SH-SY5Y (cell line): Measurements from ENCODE around the gene GP1BA.

Experiments used
- GATA2 ChIP-seq: IDR thresholded peaks from 2 replicates; pipeline ENCODE4 v1.6.1; 2011; ENCODE audit warnings: mild to moderate bottlenecking, low read depth, low read length
- GATA3 ChIP-seq: IDR thresholded peaks from 2 replicates; pipeline ENCODE4 v1.6.1; 2011; ENCODE audit warnings: low read depth, mild to moderate bottlenecking, low read length, moderate library complexity

GP1BA gene

DNA sequence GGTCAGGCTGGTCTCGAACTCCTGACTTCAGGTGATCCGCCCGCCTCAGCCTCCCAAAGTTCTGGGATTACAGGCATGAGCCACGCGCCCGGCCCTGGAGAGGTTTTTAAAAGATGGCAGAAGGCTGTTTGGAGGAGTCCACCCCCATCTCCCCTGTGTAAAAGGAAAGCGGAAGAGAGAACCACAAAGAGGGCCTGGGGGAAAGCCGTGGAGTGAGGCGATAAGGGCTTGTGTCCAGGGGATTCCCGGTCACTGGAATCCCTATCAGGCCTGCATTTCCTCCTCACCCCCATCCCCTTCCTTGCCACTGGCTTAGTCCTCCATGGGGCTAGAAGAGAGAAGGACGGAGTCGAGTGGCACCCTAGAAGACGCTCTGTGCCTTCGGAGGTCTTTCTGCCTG is at the start of gene GP1BA:
GP1BA (plus strand) TSS at position 315 of the 400 bp plus-strand sequence. CDS start 328 bp downstream, outside the sequence.
- TF ChIP-seq GATA3 (no peak), GATA2 (no peak)

DNA sequence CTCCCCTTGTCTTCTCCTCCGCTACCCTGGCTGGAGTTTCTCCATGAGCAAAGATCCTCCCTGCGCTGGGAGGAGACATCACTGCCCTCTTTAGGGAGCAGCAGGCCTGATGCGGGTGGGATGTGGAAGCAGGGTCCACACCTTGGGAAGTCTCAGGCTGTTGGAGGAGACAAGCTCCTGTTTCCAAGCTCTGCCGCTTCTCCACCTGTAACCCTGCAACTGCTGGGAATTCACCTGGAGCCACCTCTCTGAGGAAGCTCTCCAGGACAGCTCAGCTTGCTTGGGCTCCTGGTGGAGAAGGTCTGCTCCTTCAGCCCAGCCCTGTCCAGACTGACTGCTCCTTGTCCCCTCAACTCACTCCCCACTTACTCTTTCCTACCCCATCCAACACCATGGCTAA is 47.6 kb upstream of the GP1BA start:
- TF ChIP-seq GATA3 (no peak), GATA2 (no peak)

DNA sequence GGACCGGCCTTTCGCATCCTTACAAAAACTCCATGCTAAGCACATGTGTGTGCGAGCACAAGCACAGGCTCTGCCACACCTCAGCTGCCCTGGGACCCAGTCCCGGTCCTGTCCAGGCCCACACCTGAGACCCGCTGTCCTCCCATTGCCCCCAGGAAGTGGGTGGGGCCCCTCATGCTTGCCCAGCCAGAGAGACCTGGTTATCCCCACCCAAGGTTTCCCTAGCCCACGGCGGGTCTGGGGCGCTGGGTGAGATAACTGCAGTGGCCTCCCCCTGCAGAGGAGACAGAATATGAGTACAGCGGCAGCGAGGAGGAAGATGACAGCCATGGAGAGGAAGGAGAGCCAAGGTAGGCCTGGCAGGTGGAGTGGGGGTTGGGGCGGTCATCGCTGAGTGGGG is 45.2 kb upstream of the GP1BA start:
- TF ChIP-seq GATA3 (no peak), GATA2 (no peak)

DNA sequence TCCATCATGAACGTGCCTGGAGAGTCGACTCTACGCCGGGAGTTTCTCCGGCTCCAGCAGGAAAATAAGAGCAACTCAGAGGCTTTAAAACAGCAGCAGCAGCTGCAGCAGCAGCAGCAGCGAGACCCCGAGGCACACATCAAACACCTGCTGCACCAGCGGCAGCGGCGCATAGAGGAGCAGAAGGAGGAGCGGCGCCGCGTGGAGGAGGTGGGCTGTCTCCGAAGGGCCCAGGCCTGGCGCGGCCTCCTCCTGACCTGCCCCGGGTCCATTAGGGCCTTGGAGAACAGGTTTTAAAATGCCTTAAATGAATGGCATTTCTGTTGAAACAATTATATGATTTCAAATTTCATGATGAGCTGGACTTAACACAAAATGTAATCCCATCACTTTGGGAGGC is 44.5 kb upstream of the GP1BA start:
- TF ChIP-seq GATA3 = no peak
- TF ChIP-seq GATA2 = no peak

DNA sequence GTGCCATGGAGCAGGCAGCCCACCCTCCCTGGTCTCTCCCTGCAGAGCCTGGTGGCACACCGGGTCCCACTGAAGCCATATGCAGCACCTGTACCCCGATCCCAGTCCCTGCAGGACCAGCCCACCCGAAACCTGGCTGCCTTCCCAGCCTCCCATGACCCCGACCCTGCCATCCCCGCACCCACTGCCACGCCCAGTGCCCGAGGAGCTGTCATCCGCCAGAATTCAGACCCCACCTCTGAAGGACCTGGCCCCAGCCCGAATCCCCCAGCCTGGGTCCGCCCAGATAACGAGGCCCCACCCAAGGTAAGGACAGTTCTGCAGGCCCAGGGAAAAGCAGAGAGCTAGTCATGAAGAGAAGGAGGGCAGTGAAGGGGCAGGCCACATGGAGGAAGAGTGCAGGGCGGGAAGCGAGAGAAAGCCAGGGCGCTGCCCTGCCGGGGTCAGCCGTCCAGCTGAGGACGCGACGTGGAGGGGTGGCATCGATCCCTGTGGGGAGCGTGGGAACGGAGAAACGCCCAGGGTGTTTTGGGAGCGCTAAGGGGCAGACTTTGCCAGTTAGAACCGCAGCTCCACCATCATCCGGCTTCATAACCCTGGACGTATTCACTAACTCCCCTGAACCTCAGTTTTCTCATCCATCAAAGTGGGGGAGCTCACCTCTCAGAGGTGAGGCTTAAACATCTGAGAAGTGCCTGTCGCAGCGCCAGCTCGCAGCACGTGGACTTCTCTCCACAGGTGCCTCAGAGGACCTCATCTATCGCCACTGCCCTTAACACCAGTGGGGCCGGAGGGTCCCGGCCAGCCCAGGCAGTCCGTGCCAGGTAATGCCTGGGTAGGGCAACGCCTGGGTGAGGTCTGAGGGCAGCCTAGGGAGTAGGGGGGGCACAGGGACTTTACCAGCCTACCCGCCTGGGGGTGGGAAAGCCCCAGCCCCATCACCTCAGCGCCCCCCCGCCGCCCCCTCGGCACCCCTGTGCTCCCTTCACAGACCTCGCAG is 40.4 kb upstream of the GP1BA start:
- TF ChIP-seq GATA3 = no peak

DNA sequence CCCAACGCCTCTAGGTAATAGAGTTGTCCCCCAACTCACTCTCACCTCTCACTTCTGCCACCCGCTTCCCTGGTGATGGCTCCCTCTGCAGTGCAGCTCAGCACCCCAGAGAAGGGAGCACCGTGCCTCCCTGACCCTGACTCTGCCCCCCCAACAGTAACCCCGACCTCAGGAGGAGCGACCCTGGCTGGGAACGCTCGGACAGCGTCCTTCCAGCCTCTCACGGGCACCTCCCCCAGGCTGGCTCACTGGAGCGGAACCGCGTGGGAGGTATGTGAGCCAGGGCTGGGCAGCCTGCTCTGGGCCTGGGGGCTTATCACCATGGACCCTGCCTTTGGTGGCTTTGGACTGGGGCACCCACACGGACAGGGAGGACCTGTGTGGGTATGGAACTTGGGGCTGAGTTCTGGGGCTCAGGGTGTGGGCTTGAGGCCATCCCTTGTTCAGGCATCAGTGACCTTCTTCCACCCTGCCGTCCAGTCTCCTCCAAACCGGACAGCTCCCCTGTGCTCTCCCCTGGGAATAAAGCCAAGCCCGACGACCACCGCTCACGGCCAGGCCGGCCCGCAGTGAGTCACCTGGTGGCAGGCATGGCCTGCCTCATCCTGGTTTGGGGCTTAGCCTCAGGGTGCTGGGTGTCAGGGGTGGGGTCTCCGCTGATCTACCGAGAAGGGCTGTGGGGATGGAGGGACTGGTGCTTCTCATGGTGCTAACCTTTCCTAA is 39.4 kb upstream of the GP1BA start:
- TF ChIP-seq GATA2 = no peak
- TF ChIP-seq GATA3 = no peak

DNA sequence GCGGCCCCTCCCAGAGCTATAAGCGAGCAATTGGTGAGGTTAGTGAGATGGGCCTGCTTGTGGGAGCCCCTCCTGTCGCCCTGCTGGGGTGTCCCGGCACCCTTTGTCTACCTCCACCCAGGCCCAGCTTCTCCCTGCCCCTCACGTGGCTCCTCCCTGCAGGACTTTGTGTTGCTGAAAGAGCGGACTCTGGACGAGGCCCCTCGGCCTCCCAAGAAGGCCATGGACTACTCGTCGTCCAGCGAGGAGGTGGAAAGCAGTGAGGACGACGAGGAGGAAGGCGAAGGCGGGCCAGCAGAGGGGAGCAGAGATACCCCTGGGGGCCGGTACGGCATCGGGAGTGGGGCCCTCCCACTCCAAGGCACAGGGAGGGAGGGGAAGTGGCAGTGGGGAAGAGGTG is 38.8 kb upstream of the GP1BA start:
- TF ChIP-seq GATA2 (no peak), GATA3 (no peak)

DNA sequence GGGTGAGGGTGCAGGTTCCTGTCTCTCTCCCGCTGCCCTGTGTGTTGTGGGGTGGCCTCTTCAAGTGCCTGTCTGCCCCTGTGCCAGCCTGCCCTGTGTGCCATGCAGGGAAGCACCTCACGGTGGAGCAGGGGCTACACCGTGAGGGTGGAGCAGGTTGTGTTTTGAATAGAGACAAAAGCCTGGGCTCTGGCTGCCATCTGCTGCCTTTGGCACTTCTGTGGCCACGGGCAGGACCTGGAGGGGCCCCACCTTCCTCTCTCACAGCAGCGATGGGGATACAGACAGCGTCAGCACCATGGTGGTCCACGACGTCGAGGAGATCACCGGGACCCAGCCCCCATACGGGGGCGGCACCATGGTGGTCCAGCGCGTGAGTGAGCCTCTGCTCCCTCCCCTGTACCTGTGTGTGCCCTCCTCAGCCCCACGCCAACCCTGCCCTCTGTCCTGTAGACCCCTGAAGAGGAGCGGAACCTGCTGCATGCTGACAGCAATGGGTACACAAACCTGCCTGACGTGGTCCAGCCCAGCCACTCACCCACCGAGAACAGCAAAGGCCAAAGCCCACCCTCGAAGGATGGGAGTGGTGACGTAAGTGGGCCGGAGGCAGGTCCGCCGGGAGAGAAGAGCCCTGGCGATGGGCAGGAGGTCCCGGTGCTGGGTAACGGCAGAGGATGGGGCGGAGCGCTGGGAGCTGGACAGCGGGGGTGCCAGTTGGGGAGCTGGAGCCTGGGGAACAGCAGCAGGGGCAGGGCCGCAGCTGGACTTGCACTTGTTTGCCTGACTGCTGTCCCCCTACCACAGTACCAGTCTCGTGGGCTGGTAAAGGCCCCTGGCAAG is 38.1 kb upstream of the GP1BA start:
- no peak for TF ChIP-seq GATA2
- no peak for TF ChIP-seq GATA3

DNA sequence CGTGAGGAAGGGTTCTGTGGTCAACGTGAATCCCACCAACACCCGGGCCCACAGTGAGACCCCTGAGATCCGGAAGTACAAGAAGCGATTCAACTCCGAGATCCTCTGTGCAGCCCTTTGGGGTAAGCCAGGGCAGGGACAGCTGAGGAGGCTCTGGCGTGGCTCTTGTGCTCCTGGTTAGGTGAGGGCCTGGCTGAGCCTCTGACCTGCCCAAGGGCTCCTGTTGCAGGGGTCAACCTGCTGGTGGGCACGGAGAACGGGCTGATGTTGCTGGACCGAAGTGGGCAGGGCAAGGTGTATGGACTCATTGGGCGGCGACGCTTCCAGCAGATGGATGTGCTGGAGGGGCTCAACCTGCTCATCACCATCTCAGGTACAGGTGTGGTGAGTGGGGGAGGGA is 37.0 kb upstream of the GP1BA start:
- no peak for TF ChIP-seq GATA3
- no peak for TF ChIP-seq GATA2

DNA sequence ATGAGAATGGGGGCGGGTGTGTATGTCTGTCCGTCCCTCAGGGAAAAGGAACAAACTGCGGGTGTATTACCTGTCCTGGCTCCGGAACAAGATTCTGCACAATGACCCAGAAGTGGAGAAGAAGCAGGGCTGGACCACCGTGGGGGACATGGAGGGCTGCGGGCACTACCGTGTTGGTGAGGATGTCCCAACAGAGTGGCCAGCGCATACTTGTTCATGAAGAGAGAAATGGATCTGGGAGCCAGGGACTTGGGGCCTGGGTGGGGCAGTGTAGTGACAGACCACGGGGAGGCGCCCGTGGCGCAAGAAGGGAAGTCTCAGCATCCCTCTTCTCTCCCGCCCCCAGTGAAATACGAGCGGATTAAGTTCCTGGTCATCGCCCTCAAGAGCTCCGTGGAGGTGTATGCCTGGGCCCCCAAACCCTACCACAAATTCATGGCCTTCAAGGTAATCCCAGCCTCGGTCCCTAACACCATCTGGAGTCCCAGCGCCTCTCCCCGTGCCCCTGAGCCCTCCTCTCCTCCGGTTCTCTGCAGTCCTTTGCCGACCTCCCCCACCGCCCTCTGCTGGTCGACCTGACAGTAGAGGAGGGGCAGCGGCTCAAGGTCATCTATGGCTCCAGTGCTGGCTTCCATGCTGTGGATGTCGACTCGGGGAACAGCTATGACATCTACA is 36.3 kb upstream of the GP1BA start:
- TF ChIP-seq GATA3 (no peak), GATA2 (no peak)

DNA sequence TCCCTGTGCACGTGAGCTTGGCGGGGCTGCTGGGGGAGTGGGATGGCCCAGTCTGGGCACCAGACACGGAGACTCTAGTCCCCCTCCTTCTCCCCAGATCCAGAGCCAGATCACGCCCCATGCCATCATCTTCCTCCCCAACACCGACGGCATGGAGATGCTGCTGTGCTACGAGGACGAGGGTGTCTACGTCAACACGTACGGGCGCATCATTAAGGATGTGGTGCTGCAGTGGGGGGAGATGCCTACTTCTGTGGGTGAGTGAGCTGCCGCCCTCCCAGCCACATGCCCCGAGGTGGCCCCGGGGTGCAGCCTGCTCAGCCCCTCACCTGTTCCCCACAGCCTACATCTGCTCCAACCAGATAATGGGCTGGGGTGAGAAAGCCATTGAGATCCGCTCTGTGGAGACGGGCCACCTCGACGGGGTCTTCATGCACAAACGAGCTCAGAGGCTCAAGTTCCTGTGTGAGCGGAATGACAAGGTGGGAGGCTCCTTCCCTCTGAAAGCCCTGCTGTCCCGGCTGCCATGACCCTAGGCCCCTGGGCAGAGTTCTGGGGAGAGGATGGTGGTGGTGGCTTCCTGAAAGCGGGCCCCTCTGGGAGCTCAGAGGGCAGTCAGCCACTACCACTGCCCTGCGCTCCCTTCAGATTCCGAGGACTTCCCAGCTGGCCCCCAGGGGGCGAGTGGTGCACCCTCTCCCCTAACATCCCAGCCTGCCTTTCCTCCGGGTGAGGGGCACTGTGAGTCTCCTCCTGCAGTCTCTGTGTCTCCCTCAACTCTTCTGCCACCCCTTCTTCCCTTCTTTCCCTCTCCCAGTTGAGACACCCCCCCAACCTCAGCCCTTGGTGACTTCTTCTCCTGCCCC is 35.5 kb upstream of the GP1BA start:
- TF ChIP-seq GATA3 = no peak
- TF ChIP-seq GATA2 = no peak

DNA sequence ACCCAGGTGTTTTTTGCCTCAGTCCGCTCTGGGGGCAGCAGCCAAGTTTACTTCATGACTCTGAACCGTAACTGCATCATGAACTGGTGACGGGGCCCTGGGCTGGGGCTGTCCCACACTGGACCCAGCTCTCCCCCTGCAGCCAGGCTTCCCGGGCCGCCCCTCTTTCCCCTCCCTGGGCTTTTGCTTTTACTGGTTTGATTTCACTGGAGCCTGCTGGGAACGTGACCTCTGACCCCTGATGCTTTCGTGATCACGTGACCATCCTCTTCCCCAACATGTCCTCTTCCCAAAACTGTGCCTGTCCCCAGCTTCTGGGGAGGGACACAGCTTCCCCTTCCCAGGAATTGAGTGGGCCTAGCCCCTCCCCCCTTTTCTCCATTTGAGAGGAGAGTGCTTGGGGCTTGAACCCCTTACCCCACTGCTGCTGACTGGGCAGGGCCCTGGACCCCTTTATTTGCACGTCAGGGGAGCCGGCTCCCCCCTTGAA is 34.8 kb upstream of the GP1BA start:
- TF ChIP-seq GATA2 (no peak), GATA3 (no peak)
